VCaP (cell line): ENCODE measurements around the gene CHRNA9.

Experiments used
- H3K27ac ChIP-seq: fragments of 450-650 bp; 2 replicates; pipeline ENCODE4 v1.5.1; 2017
- CTCF ChIP-seq: fragments of 450-650 bp; conservative IDR thresholded peaks from 2 replicates; pipeline ENCODE4 v1.5.1; 2017; ENCODE audit warnings: mild to moderate bottlenecking, moderate library complexity

CHRNA9 gene

GRCh38 chr4:40295572-40295971, 39.6 kb upstream of the CHRNA9 start:
- TF ChIP-seq CTCF: no peak
- H3K27ac ChIP-seq: no peak overlapping the region

- TF ChIP-seq CTCF: no peak
These were observed 36.0 kb upstream of the CHRNA9 start for GRCh38 chr4:40299126-40299525.

GRCh38 chr4:40299811-40300292, 35.3 kb upstream of the CHRNA9 start:
- peak; percentile 11; the same call in 1 of the 2 replicates for TF ChIP-seq CTCF
- peak overlapping the region; percentile 47 for H3K27ac ChIP-seq

More at GRCh38 chr4:40299126-40299525, 36.0 kb upstream of the CHRNA9 start:
- peak overlapping the region; percentile 47 for H3K27ac ChIP-seq

- TF ChIP-seq CTCF: no peak
- H3K27ac ChIP-seq: no peak overlapping the region; the same call in 1 of the 2 replicates
These were observed 34.6 kb upstream of the CHRNA9 start for GRCh38 chr4:40300371-40301162.

GRCh38 chr4:40301603-40302002, 33.5 kb upstream of the CHRNA9 start:
- no peak overlapping the region for H3K27ac ChIP-seq
- no peak for TF ChIP-seq CTCF

- TF ChIP-seq CTCF: no peak
- H3K27ac ChIP-seq: no peak overlapping the region
These were observed 31.4 kb upstream of the CHRNA9 start for GRCh38 chr4:40303751-40304150.

GRCh38 chr4:40305328-40306170, 29.6 kb upstream of the CHRNA9 start:
- no peak overlapping the region for H3K27ac ChIP-seq
- no peak for TF ChIP-seq CTCF
